ENCODE results near the gene SRSF4. TPM values are rescaled to one million over a fixed set of nuclear protein-coding genes. Genes with fewer than 3 reads are reported as not detected.
"Not testable (repeated sequence)": the region's sequence is repeated elsewhere in the genome, so short reads cannot be mapped to it uniquely, and the experiment has no call there.

The SRSF4 gene
- 149 TPM for polyA plus RNA-seq
- long read RNA-seq, donor 1, transcript SRSF4-201 (6 exons, 2,387 nt) = major isoform, 32 of 33 reads
- long read RNA-seq, donor 1, partial matches to known transcripts = 0 of 33 reads
- long read RNA-seq, donor 1, other reads (novel, unspliced or antisense) = 0 of 33 reads
- long read RNA-seq, donor 2, transcript SRSF4-201 (6 exons, 2,387 nt) = major isoform, 45 of 61 reads
- long read RNA-seq, donor 2, partial matches to known transcripts = 13 of 61 reads
- long read RNA-seq, donor 2, other reads (novel, unspliced or antisense) = 0 of 61 reads
- long read RNA-seq, donor 3 = 0 reads
- long read RNA-seq, donor 4, partial matches to known transcripts = 0 of 5 reads
- long read RNA-seq, donor 4, other reads (novel, unspliced or antisense) = 0 of 5 reads
- long read RNA-seq, donor 5, transcript SRSF4-201 (6 exons, 2,387 nt) = major isoform, 17 of 19 reads
- long read RNA-seq, donor 5, partial matches to known transcripts = 0 of 19 reads
- long read RNA-seq, donor 5, other reads (novel, unspliced or antisense) = 0 of 19 reads
- long read RNA-seq, donor 6, transcript SRSF4-201 (6 exons, 2,387 nt) = major isoform, 45 of 56 reads
- long read RNA-seq, donor 6, partial matches to known transcripts = 5 of 56 reads
- long read RNA-seq, donor 6, other reads (novel, unspliced or antisense) = 0 of 56 reads
- long read RNA-seq, donor 7, transcript SRSF4-201 (6 exons, 2,387 nt) = major isoform, 22 of 41 reads
- long read RNA-seq, donor 7, partial matches to known transcripts = 19 of 41 reads
- long read RNA-seq, donor 7, other reads (novel, unspliced or antisense) = 0 of 41 reads
- long read RNA-seq, donor 8, transcript SRSF4-201 (6 exons, 2,387 nt) = major isoform, 59 of 85 reads
- long read RNA-seq, donor 8, partial matches to known transcripts = 22 of 85 reads
- long read RNA-seq, donor 8, other reads (novel, unspliced or antisense) = 0 of 85 reads
- long read RNA-seq, donor 9, transcript SRSF4-201 (6 exons, 2,387 nt) = major isoform, 24 of 45 reads
- long read RNA-seq, donor 9, partial matches to known transcripts = 13 of 45 reads
- long read RNA-seq, donor 9, other reads (novel, unspliced or antisense) = 0 of 45 reads
- long read RNA-seq, donor 10, transcript SRSF4-201 (6 exons, 2,387 nt) = major isoform, 46 of 51 reads
- long read RNA-seq, donor 10, partial matches to known transcripts = 0 of 51 reads
- long read RNA-seq, donor 10, other reads (novel, unspliced or antisense) = 0 of 51 reads
- long read RNA-seq, donor 11, transcript SRSF4-201 (6 exons, 2,387 nt) = major isoform, 21 of 29 reads
- long read RNA-seq, donor 11, partial matches to known transcripts = 6 of 29 reads
- long read RNA-seq, donor 11, other reads (novel, unspliced or antisense) = 0 of 29 reads

DNA sequence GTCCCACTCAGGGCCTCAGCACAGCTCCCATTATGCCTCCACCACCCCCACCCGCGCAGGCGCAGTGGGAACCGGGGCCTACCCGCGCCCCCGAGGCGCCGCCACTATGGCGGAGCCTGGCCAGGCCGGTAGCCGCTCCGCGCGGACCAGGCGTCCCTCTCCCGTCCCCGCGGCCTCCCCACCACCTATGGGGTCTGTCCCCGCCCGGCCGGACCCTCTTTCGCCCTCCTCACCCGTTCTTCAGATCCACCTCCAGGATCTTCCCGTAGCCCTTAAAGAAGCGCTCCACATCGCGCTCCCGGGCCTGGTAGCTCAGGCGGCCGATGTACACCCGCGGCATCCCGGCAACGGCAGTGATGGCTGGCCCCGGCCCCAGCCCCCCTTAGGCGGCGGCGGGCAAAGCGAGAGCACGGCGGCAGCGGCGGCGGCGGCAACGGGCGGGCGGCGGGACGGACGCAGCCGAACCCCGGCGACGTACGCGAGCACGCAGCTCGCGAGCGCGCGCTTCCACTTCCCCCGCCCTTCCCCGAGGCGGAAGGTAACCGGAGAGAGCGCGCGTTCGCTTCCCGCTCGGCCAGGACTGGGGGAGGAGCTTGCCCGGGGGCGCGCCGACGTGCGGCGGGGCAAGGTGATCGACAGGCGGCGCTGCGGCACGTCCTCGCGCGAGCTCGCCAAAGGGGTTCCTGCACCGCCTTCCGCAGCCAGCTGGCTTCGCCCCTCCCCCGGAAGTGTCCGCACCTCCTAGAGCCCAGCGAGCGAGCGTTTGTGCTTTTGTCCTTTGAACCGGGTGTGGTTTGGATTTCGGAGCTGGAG is at the start of gene SRSF4:
SRSF4 (minus strand) TSS at position 488 of the 813 bp plus-strand sequence; CDS start at position 340, 148 bp downstream.
- H3K36me3 ChIP-seq (ENCODE audit: control insufficient read depth, insufficient read depth, low read length) = peaks cover 6% of the 10 kb centered on the region
- no peaks in the 10 kb centered on the region for H3K27me3 ChIP-seq (ENCODE audit: control insufficient read depth, insufficient read depth, low read length)
- H3K9me3 ChIP-seq (ENCODE audit: control insufficient read depth, low read depth, low read length) = no peaks in the 10 kb centered on the region
- WGBS (ENCODE audit: insufficient coverage, low lambda C conversion rate) = no CpG with 5 or more reads among the region's 100 CpGs
- peak within 1 kb of the TSS; percentile 100 for H3K27ac ChIP-seq (ENCODE audit: low read length)
- peak; percentile 99 to 100 for DNase-seq
- peaks cover 18% of the 10 kb centered on the region for H3K4me1 ChIP-seq (ENCODE audit: control insufficient read depth, insufficient read depth, low read length)
- H3K4me3 ChIP-seq (ENCODE audit: low read length) = peak within 1 kb of the TSS; percentile 99

DNA sequence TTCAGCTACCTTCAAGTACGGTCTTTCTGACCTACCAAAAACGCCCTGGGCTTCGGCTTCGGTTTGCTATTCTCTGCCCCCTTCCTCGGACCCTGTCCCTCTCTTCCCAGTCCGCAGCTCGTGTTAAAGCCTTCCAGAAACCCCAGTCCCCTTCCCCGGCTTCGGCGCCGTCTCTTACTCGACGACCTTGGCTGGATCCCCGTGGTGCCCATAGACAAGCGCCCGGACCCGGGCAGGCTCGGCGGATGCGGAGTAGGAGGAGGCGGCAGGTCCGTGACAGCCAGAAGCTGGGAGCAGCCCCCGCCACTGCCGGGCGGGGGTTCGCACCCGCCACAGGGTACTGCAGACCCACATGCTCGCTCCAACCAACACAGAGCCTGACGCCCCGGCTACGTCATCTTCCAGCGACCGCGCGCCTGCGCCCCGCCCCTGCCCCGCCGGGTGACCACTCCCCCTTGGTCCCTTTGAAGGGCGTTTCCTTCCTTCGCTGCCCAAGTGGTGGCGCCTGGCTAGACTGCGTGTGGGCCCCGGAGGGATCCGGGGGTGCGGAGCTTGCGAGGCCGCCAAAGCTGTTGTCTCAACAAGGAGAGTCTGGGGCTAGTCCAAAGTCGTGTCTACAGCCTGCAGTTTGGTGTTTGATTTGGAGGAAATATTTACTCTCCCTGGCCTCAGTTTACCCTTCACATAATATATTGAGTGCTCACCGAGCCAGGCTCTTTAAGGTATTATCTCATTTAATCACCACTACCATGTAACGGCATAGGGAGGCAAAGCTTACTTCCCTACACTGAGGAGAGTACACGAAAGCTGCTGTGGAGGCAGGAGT is 49.1 kb upstream of the SRSF4 start, which contains the start of gene MECR:
MECR (minus strand) TSS at position 382 of the 826 bp plus-strand sequence; CDS start at position 354, 28 bp downstream.
- peaks cover 10% of the 10 kb centered on the region for H3K4me1 ChIP-seq (ENCODE audit: control insufficient read depth, insufficient read depth, low read length)
- peak within 1 kb of the TSS; percentile 43 for H3K27ac ChIP-seq (ENCODE audit: low read length)
- H3K27me3 ChIP-seq (ENCODE audit: control insufficient read depth, insufficient read depth, low read length) = peaks cover 7% of the 10 kb centered on the region
- H3K4me3 ChIP-seq (ENCODE audit: low read length) = peak within 1 kb of the TSS; percentile 93
- no peaks in the 10 kb centered on the region for H3K9me3 ChIP-seq (ENCODE audit: control insufficient read depth, low read depth, low read length)
- no peaks in the 10 kb centered on the region for H3K36me3 ChIP-seq (ENCODE audit: control insufficient read depth, insufficient read depth, low read length)
- 8% methylated on average over 2 of the region's 52 CpGs for WGBS (ENCODE audit: insufficient coverage, low lambda C conversion rate)
- DNase-seq = peak; percentile 90 to 95

DNA sequence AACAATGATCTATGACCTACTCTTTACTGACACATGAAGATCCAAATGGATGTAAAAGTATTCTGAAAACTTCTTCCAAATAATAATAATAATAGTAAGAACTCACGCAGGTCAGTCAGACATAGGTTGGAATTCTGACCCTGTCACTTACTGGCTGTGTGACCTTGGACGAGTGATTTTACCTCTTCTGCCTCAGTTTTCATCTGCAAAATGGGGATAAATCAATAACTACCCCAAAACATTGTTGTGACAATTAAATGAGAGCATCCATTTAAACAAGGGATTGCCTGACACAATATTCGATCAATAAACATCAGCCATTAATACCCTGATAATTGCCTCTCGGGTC is 48.5 kb upstream of the SRSF4 start:
- H3K27me3 ChIP-seq (ENCODE audit: control insufficient read depth, insufficient read depth, low read length) = peaks cover 7% of the 10 kb centered on the region
- 20% methylated on average over 1 of the region's 4 CpGs for WGBS (ENCODE audit: insufficient coverage, low lambda C conversion rate)
- peak overlapping the region; percentile 93 for H3K4me3 ChIP-seq (ENCODE audit: low read length)
- DNase-seq = no peak
- H3K4me1 ChIP-seq (ENCODE audit: control insufficient read depth, insufficient read depth, low read length) = peaks cover 10% of the 10 kb centered on the region
- no peaks in the 10 kb centered on the region for H3K9me3 ChIP-seq (ENCODE audit: control insufficient read depth, low read depth, low read length)
- no peak overlapping the region for H3K27ac ChIP-seq (ENCODE audit: low read length)
- H3K36me3 ChIP-seq (ENCODE audit: control insufficient read depth, insufficient read depth, low read length) = no peaks in the 10 kb centered on the region

DNA sequence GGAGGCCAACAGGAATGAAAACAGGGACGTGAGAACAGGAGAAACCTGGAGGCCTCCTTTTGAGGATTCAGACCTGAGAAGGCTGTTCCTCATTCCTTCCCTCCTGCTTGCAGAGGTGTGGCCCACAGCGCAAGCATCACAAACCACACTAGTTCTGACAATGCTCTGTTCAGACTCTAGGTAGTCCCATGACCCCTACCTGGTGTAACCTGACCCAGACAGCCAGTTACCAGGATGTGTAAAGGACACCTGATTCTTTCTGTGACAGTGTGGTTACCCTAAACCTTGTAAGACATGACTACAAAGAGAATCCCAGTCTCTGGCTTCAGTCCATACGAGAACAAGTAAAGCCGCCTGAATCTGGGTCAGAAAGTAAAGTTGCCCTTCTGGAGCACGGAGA is 45.8 kb upstream of the SRSF4 start:
- no CpG with 5 or more reads among the region's 5 CpGs for WGBS (ENCODE audit: insufficient coverage, low lambda C conversion rate)
- H3K27ac ChIP-seq (ENCODE audit: low read length) = no peak overlapping the region

DNA sequence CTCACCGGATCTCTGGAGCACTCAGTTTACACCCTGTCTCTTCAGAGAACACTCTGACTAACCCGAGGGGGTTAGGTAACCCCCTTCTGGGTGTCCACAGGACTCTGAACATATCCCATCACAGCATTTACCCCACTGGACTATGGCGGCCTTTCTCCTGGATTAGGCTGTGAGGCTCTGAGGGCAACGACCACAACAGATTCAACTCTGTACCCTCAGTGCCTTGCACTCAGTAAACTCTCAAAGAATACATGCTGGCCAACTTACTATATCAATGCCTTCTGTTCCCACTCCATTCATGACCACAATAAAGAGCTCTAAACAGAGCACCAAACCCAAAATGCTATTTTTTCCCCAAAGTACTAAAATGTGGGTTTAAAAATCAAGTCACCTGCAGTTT is 43.7 kb upstream of the SRSF4 start:
- Histone ChIP-seq H3K27ac (ENCODE audit: low read length) (peak overlapping the region; percentile 44), H3K36me3 (ENCODE audit: control insufficient read depth, insufficient read depth, low read length) (peaks cover 24% of the 10 kb centered on the region), H3K27me3 (ENCODE audit: control insufficient read depth, insufficient read depth, low read length) (no peaks in the 10 kb centered on the region), H3K4me1 (ENCODE audit: control insufficient read depth, insufficient read depth, low read length) (peaks cover 10% of the 10 kb centered on the region), H3K4me3 (ENCODE audit: low read length) (no peak overlapping the region), H3K9me3 (ENCODE audit: control insufficient read depth, low read depth, low read length) (no peaks in the 10 kb centered on the region)
- WGBS (ENCODE audit: insufficient coverage, low lambda C conversion rate) = no CpG with 5 or more reads among the region's 4 CpGs
- DNase-seq = peak in 1 of 2 donors; percentile 51

More for the DNA sequence above, 45.8 kb upstream of the SRSF4 start:
- no peak overlapping the region for H3K4me3 ChIP-seq (ENCODE audit: low read length)
- no peak for DNase-seq
- H3K27me3 ChIP-seq (ENCODE audit: control insufficient read depth, insufficient read depth, low read length) = no peaks in the 10 kb centered on the region
- H3K4me1 ChIP-seq (ENCODE audit: control insufficient read depth, insufficient read depth, low read length) = peaks cover 10% of the 10 kb centered on the region
- no peaks in the 10 kb centered on the region for H3K9me3 ChIP-seq (ENCODE audit: control insufficient read depth, low read depth, low read length)
- peaks cover 15% of the 10 kb centered on the region for H3K36me3 ChIP-seq (ENCODE audit: control insufficient read depth, insufficient read depth, low read length)

DNA sequence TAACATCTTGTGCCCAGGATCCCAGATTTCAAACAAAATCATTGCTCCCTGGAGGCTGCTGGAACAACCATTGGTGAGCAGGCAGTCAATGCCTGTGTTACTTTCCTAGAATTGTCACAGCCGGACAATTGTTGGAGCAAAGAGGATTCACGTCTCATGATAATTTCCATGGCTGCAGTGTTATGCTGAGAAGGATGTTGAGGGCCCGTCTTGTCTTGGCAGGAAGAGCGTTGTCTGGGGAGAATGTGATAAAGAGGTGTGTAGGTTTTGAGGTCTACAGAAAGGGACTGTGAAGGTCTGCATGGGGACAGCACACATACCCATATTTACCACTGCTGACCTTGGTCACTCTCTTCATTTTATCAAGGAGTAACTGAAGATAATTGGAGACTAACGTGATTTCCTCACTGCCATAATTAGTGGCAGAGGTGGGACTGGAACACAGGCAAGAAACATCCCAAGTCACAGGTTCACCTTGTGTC is 42.7 kb upstream of the SRSF4 start:
- no CpG with 5 or more reads among the region's 5 CpGs for WGBS (ENCODE audit: insufficient coverage, low lambda C conversion rate)
- Histone ChIP-seq H3K27me3 (ENCODE audit: control insufficient read depth, insufficient read depth, low read length) (no peaks in the 10 kb centered on the region), H3K4me3 (ENCODE audit: low read length) (no peak overlapping the region), H3K4me1 (ENCODE audit: control insufficient read depth, insufficient read depth, low read length) (peaks cover under 1% of the 10 kb centered on the region), H3K36me3 (ENCODE audit: control insufficient read depth, insufficient read depth, low read length) (peaks cover 30% of the 10 kb centered on the region), H3K9me3 (ENCODE audit: control insufficient read depth, low read depth, low read length) (no peaks in the 10 kb centered on the region), H3K27ac (ENCODE audit: low read length) (no peak overlapping the region)
- no peak for DNase-seq

DNA sequence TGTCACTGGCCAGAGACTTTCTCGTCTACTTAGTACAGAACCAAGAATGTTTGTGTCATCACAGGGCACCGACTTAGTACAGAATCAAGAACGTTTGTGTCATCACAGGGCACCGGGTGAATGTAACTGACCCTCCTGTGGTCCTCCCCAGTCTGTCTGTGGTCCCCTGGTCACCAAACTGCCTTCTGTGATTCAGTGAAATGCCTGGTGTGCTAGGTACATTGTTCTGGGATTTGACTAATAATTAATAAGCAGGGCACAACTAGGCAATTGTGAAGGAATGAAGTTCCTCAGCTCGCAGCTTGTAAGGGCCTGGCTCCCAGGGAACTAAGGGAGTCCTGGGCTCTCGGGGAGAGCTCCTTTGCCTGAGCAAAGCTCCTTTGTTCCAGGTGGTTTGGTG is 41.8 kb upstream of the SRSF4 start:
- no CpG with 5 or more reads among the region's 6 CpGs for WGBS (ENCODE audit: insufficient coverage, low lambda C conversion rate)
- H3K27ac ChIP-seq (ENCODE audit: low read length) = no peak overlapping the region
- no peaks in the 10 kb centered on the region for H3K4me1 ChIP-seq (ENCODE audit: control insufficient read depth, insufficient read depth, low read length)
- no peaks in the 10 kb centered on the region for H3K27me3 ChIP-seq (ENCODE audit: control insufficient read depth, insufficient read depth, low read length)
- no peak overlapping the region for H3K4me3 ChIP-seq (ENCODE audit: low read length)
- H3K36me3 ChIP-seq (ENCODE audit: control insufficient read depth, insufficient read depth, low read length) = peaks cover 30% of the 10 kb centered on the region
- DNase-seq = no peak
- no peaks in the 10 kb centered on the region for H3K9me3 ChIP-seq (ENCODE audit: control insufficient read depth, low read depth, low read length)

DNA sequence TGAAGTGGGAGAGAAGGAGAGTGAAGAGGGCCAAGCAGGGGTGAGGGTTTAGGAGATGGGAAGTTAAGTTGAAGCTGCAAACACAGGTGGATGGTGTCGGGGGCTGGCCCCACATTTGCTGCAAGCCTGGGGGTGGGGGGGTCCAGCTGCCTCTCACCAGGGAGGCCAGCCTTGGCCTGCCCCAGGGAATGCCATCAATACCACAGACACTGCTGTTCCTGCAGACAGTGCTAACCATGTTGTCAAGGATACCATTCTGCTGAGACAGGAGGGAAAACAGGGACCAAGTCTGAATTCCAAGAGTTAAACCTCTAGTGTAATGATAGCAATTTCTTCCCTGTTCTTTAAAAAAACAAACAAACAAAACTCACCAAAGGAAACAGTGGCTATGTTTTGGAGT is 41.0 kb upstream of the SRSF4 start:
- no CpG with 5 or more reads among the region's 1 CpG for WGBS (ENCODE audit: insufficient coverage, low lambda C conversion rate)
- Histone ChIP-seq H3K9me3 (ENCODE audit: control insufficient read depth, low read depth, low read length) (no peaks in the 10 kb centered on the region), H3K36me3 (ENCODE audit: control insufficient read depth, insufficient read depth, low read length) (peaks cover 30% of the 10 kb centered on the region)

DNA sequence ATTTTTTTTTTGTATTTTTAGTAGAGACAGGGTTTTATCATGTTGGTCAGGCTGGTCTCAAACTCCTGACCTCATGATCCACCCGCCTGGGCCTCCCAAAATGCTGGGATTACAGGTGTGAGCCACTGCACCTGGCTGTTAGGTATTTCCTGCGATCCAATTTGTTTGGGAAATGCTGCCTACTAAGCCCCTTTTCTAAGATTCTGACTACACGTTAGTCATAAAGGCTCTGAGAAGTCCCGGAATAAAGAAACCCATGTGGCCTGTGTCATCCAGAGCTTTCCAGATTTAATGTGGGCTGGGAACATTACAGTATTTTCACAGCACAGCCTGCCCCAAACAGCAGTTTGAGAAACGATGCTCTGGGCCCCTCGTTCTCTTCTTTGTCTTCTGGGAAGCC is 40.6 kb upstream of the SRSF4 start:
- no CpG with 5 or more reads among the region's 6 CpGs for WGBS (ENCODE audit: insufficient coverage, low lambda C conversion rate)
- not testable (repeated sequence) for H3K27ac ChIP-seq (ENCODE audit: low read length); DNase-seq; H3K4me1 ChIP-seq (ENCODE audit: control insufficient read depth, insufficient read depth, low read length); H3K27me3 ChIP-seq (ENCODE audit: control insufficient read depth, insufficient read depth, low read length); H3K9me3 ChIP-seq (ENCODE audit: control insufficient read depth, low read depth, low read length); H3K4me3 ChIP-seq (ENCODE audit: low read length)
- peaks cover 30% of the 10 kb centered on the region for H3K36me3 ChIP-seq (ENCODE audit: control insufficient read depth, insufficient read depth, low read length)

More for the DNA sequence above, 41.0 kb upstream of the SRSF4 start:
- no peaks in the 10 kb centered on the region for H3K4me1 ChIP-seq (ENCODE audit: control insufficient read depth, insufficient read depth, low read length)
- DNase-seq = no peak
- no peak overlapping the region for H3K27ac ChIP-seq (ENCODE audit: low read length)
- no peaks in the 10 kb centered on the region for H3K27me3 ChIP-seq (ENCODE audit: control insufficient read depth, insufficient read depth, low read length)
- no peak overlapping the region for H3K4me3 ChIP-seq (ENCODE audit: low read length)
